ENCODE results near the gene CHKB.

GRCh38 chr22:50547263-50547985 lies 35.2 kb downstream of the CHKB start:
- TF ChIP-seq CTCF (IDR thresholded peaks at IDR 0.05 in 2 of 3, conservative IDR thresholded peaks at IDR 0.05 in 1 of 3; ENCODE audit: borderline replicate concordance in 1 of 3, insufficient read depth in 1 of 3, low read depth in 2 of 3, low read length in 2 of 3) (no peak), POLR2AphosphoS5 (IDR thresholded peaks at IDR 0.05; ENCODE audit: low read depth, low read length) (no peak), POLR2A (IDR thresholded peaks at IDR 0.05; ENCODE audit: borderline replicate concordance, extremely low read depth, insufficient read depth, insufficient read length) (no peak), JUND (IDR thresholded peaks at IDR 0.05) (no peak), ELF1 (IDR thresholded peaks at IDR 0.05; ENCODE audit: borderline replicate concordance, low read depth) (no peak), MAX (IDR thresholded peaks at IDR 0.05) (no peak), SIN3A (IDR thresholded peaks at IDR 0.05; ENCODE audit: low read depth) (no peak), ZBTB33 (IDR thresholded peaks at IDR 0.05; ENCODE audit: extremely low read depth, insufficient replicate concordance, low read length) (no peak)
